Measurements from ENCODE around the gene MFSD12.
"Not testable (repeated sequence)": the region's sequence is repeated elsewhere in the genome, so short reads cannot be mapped to it uniquely, and the experiment has no call there.

MFSD12 gene

DNA sequence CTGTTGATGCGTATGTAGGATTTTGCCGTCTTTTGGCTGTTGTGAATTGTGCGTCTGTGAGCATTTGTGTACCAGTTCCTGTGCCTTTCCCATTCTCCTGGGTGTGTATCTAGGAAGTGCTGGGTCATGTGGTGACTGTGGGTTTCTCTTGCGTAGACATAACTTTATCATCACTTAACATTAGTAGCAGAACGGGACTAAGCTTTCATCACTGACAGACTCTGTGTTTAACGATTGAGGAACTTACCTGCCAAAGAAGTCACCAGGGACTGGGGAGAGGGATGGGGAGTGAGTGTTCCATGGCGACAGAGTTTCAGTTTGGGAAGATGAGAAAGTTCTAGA is 36.3 kb downstream of the MFSD12 start:
- no peak for DNase-seq

DNA sequence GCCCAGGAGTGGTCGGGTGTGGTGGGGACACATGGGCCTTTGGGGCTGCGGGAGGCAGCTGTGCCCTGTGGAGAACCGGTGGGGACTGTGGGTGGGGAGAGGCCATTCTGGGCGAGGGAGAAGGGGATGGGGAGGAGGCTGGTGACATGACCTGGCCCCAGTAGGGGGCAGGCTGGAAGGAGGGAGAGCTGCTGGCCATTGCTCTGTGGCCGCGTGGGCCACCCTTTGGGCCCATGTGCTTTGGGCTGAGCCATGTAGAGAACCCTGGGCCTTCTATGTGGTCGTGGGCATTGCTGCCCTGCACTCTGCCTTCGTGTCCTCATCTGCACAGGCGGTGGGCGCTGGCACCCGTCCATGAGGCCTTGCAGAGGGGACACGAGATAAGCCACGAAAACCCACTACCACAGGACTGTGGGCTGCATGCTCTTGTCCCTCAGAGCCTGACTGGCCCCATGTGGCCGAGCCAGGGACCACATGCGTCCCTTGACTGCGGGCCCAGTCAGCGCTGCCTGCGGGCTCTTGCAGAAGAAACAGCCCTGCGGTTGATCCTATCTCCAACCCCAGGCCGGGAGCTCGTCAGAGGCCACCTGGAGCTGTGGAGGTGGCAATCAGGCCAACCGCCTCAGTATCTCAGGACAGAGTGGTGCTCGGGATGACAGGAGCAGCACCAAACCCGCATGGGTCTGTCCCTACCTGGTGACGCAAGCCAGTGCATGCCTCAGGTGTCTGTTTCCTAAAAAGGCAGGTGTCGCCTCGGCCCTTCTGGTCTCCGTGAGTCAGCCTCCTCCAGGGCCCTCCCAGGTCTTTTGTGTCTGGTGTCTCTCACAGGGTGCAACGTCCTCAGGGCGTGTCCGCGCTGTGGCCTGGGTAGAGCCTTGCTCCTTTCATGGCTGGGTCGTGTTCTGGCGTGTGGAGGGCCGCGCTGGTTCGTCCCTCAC is 37.0 kb downstream of the MFSD12 start:
- no peak for DNase-seq

DNA sequence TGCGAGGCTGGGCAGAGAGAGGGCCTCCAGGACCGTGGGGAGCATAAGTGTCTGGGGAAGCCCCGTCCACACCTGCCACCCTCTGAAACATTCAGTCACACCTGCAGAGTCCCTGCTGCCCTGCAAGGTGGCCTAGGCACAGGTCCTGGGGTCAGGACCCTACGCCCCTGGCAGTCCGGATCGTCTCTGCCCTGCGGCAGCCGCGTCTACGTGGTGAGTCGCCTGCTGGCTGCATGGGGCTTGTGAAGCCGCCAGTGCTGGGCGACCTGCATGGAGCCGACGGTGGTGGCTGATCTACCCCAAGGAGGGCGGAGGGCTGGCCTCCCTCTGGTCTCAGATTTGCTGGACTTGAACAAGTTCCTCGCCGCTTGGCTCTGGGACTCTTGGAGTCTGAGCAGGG is 38.3 kb downstream of the MFSD12 start:
- no peak for DNase-seq

DNA sequence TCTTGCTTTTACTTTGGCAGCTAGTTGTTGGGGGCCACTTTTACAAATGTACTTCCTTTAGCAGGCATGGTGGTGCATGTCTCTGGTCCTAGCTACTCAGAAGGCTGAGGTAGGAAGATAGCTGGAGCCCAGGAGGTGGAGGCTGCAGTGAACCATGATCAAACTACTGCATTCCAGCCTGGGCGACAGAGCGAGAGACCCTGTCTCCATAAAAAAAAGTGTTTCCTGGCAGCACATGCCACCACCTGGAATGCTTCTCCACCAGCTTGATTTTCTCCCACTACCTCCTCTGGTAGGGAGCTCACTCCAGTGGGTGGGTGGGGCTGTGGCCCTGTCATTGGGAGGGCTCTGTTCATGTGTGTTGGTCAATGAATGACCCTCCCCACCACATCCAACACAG is 38.7 kb downstream of the MFSD12 start:
- DNase-seq = no peak

DNA sequence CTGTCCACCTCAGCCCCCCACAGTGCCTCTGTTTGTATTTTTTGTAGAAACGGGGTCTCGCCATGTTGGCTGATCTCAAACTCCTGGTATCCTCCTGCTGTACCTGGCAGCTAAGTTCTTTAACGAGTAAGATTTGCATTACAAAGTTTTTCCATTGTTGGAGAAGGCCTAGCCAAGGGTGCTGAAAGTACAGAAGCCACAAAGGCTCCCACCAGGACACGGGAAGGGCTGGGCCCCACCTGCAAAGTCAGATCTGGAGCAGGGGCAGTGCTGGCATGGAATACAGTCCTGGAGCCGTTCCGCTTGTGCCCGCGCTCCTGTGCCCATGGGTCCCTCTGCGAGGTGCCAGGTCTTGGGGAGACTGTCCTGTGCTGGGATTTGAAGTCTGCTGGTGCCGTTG is 39.1 kb downstream of the MFSD12 start:
- DNase-seq = no peak

DNA sequence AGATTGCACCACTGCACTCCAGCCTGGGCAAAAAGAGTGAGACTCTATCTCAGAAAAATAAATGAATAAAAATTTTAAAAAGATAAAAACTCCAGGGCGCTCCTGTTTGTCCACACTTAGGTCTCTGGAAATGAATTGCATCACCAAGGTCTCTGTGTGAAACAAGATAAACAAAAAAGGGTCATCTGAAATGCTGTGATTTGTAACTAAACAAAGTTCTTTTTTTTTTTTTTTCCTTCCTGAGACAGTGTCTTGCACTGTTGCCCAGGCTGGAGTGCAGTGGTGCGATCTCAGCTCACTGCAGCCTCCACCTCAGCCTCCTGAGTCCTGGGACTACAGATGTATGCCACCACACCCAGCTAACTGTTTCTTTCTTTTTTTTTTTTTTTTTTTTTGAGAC is 39.7 kb downstream of the MFSD12 start:
- no peak for DNase-seq

DNA sequence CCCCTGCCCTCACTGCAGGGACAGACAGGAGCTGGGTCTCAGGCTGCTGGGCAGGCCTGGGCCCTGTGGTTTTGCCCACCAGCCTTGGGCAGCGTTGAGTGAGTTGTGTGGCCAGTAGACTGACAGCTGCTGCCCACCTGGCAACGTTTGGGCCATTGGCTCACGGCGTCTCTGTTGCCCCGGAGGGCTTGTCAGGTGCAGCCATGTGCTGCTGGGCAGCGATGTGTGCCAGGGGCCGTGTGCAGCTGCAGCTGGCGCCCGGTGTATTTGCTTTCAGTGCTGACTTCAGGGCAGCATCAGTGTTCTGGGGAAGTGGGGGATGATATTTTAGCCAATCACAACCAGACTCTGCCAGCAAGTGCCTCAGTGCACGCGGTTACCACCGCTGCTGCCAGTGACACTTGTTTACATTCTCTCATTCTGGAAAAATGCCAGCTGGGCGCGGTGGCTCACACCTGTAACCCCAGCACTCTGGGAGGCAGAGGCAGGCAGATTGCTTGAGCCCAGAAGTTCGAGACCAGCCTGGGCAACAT is 40.6 kb downstream of the MFSD12 start:
- peak; percentile 94 for DNase-seq

DNA sequence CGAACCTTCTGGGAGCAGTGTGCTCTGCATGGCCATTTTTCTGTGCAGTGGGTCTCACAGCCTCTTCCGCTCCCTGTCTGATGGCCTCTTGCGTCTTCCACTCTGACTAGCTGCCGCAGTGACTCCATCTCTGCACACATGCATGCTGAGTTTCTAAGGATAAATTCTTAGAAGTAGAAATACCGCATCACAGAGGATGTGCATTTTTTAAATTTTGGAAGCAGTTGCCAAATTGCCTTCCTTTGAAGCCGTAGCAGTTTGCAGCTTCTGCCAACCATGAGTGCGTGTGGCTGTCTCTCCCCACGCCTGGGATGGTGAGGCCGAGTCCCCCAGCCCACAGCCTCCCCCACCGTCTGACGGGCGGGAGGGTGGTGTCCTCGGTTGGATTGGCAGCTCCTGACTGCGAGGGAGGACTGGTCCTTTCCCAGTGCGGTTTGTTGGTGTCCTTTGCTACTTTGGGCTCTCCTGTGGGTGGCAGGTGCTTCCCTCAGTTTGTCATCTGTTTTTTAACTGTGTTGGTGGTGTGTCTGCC is 41.4 kb downstream of the MFSD12 start:
- no peak for DNase-seq

DNA sequence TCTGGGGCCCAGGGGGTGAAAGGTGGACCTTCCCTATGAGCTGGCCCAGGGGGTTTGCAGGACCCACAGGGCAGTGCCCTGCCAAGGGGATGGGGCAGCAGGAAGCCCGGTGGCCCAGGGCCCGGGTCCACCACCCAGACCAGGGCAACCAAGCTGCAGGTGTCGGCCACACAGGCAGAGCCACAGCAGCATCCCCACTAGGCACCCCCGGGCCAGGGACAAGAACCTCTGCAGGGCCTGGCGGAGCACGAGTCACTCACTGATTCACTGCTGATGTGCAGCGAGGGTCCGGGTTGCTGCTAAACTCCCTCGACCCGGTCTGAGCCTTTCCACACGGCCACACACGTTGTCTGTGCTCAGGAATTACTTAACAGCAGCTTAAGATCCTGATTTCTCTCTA is 42.5 kb downstream of the MFSD12 start:
- no peak for DNase-seq

DNA sequence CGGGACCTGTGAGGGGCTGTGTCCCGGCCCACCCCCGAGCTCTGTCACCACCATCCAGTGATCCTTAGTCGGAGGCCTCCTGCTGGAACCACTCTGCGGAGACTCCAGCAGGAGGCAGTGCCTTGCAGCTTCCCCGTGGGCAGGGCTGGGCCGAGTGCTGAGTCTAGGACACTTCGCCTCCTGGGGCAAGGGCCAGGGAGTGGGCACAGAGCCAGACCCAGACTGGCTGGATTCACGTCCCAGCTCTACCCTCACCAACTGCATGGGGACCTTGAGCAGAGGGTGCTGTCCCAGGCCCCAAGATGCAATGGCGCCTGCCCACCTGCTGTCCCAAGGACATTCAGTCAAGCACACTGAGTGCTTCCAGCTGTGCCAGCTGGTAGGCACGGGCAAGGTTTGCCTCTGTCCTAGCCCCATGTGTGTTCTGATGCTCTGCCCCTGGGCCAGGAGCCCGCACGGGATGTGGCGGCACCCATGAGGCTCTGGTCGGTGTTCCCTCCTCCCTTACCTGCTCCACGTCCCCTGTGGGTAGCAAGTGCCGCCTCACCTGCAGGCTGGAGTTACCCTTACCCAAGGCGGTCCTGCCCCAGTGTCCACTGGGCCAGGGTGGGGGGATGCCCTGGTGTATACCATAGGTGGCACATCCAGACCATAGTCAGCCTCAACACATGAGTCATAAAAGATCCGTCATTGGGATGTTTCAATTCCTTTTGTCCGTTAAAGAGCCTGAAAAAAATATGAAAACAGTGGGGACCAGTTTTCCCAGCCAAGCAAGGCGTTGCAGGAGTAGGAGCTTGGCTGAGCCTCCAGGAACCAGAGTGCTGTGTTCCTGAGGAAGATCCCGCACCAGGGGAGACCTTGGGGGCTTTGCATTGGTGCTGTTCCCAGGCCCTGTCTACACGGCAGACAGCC is 43.9 kb downstream of the MFSD12 start:
- DNase-seq = no peak

DNA sequence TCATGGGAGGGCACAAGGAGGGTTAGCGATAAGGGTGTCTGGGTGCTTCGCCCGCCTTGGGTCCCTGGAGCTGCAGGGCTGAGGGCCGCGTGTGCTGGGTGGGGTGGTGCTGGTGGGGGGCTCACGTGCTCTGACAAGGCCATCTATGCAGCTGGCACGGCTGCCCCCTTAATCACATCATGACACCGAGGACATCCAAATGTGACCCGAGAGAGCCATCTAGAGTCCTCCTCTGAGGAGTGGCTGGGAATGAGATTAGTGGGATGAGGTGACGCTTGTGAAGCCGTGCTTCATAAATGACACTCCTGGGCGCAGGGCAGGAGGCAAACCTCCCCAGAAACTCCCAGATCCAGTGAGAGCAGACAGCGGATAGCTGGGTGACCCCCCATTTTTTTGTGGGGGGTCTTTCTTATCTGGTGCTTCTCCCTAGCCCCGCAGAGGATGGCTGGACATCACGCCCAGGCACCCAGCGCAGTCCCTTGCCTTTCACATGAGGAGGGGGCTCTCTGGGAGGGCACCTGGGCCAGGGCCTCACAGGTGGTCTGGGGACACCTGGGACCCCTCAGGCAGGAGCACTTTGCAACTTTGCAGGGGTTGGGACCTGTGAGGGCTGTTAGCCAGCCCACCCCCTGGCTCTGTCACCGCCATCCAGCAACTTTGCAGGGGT is 44.7 kb downstream of the MFSD12 start:
- DNase-seq = no peak

DNA sequence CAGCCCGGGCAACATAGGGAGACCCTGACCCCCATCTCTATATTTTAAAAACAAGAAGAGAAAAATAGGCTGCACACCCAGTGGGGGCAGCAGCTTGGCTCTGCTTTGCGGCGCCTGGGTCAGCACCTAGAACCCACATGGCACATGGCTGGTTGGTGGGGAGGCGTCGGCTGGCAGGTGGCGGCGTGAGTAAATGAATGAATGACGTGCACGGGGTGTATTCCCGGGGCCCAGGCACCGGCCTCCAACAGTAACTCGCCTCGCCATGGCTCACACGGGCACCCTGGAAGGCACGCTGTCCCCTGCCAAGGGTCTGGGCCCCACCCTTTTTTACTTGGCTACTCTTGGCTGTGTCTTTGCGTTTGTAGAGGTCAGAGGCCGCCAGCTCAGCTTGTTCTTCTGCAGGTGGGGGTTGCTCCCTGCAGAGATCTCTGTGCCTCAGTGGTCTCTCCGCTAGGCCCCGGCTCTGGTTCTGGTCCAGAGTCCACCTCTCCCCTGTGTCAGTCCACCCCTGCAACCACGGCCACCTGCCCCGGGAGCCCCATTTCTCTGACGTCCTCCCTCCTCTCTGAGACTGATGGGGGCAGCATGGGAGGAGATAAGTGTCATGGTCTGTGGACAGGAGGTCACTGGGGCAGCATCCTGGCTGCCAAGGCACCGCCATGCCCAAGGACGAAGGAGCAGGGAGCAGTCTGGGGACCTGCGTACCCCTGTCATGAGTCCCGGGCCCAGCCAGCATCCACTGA is 45.7 kb downstream of the MFSD12 start:
- DNase-seq = no peak

DNA sequence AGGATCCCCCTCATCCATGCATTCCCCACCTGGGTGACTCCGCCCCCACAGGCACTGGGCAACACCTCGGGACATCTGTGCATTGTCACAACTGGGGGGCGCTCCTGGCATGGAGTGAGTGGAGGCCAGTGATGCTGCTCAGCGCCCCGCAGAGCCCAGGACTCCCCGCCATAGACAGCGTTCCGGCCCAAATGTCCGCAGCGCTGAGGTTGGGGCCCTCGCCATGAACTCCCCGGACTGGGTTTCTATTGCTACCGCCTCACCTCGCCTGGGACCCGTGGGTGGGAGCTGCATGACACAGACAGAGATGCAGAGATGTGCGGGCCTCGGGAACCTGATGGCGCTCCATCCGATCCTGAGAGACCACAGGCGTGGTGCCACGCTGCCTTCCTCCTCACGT is 46.7 kb downstream of the MFSD12 start:
- DNase-seq = no peak

DNA sequence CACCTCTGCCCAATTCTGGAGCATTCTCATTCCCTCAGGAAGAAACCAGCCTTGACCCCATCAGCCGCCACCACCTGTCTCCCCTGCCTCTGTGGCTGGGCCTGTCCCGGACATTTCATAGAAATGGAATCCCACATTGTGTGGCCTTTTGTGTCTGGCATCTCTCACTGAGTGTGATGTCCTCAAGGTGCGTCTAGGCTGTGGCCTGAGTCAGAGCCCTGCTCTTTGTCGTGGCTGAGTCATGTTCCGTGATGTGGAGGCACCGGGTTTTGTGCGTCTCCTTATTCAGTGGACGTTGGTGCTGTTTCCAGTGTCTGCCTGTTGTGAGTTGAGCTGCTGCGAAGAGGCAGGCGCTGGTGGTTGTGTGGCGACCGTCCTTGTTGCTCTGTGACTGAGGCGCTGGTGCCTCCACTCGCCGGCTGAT is 47.8 kb downstream of the MFSD12 start:
- no peak for DNase-seq

DNA sequence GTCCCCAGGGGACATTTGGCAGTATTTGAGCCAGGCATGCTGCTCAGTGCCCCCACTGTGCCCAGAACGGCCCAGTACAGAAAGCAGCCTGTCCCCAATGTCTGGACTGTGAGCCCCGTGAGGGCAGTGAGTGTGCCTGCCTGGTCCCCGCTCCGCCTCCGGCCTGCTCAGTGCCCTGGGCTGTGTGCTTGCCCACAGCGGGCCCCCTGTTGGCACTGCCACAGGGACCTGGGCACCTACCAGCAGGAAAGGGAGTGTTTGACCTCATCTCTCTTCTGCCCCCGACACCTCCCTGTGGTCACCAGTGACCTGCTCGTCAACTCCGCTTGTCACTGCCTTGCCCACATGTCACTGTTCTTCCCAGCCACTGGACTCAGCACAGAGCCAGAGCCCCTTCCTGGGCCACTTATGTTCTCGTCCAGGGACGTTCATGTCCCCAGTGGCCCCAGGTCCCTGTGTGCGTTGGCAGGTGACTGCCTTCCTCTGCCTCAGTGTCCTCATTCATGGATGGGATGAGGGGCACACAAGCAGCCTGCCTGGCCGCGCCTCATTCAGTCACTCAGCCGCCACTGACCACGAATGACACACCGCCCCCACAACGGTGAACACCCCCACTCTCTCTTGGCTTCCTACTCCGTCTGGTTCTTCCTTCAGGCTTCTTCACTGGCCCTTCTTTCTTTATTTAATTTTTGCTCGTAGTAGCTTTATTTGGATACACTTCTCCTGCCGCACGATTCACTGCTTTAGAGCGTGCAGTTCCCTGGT is 48.4 kb downstream of the MFSD12 start:
- DNase-seq = no peak

DNA sequence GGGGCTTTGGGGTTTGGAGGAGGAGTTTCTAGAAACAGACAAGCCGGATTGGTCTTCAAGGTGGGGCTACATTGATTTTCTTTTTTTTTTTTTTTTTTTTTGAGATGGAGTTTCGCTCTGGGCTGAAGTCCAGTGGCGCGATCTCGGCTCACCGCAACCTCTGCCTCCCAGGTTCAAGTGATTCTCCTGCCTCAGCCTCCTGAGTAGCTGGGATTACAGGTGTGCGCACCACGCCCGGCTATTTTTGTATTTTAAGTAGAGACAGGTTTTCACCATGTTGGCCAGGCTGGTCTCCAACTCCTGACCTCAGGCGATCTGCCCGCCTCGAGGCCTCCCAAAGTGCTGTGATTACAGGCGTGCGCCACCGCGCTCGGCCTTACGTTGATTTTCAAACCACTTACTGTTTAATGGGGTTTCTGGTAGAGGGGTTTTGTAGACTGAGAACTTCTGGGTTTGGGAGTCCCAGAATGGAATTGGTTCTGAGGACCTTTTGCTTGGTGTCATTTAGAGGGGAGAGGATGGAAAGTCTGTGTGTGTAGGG is 49.2 kb downstream of the MFSD12 start:
- DNase-seq = not testable (repeated sequence)

DNA sequence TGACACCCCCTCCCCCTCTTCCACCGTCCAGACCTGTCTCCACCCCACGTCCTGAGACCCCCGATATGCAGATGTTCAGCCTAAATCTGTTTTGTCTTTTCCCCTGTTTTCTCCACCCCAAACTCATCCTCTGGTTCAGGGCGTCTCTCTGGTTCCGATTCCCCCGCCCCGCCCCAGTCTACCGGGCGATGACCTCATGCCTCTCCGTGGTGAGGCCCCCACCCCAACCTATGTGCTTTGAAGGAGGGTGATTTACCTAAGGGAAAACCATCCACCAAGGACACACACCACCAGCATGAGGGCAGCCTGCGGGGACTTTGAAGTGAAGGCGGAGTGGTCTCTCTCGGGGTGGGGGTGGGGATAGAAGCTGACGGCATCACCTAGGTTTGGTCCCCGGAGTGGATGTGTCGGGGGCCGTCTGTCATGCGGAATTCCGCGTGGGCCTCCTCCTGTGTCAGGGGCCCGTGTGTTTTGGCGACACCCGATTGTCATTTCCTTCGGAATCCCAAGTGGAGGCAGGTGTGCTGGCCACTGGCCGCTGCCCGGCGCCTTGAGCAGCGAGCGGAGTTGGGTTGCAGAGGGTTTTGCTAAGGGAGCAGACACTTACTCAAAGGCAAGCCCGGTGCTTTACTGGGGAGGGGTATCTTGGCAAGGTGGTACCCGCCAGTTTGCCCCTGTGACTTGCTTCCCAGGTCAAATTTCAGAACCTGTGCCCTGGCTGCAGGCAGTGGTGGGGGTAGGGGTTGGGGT is 49.8 kb downstream of the MFSD12 start:
- no peak for DNase-seq

DNA sequence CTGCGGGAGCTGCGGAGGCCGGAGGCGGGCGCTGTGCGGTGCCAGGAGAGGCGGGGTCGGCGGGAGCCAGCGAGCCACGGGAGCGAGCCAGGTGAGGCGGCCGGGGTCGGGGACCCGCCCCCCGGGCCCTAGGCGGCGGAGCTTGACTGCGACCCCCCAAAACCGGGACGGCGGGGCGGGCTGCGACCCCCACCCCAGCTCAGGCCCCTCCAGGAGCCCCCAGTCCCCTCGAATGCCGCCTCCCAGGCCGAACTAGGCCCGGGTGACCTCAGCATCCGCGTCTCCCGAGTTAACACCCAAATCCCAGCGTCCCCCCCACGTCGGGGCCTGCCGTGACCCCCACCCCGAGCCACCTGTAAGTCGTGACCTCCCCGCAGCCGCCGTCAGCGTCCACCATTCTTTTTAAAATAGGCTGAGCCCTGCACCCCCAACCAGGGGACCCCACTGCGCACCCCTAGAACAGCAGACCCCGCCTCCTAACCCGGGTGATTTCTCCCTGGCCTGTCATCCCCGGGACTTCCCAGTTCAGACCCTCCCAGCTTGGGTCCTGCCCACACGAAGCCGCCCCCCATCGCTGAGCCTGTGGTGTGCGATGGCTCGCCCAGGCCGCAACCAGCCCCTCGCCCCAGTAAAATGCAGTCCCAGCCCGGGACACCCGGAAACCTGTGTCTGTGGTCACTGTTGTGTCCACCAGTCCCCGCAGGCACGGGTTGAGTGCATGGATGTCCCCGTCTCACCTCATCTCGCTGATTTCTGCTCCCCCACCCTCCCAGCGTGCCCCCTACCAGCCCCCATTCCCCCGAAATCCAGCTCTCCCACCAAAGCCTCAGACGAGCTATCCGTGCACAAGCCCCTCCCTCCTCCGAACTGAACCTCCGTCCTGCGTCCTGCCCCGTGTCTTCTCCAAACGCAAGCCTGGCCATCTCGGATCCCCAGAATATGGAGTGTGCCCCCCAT is 50.7 kb downstream of the MFSD12 start:
- DNase-seq = no peak

Data from NCI-H1092 (cell line).